NCI-H2029 (cell line): ENCODE measurements around the gene GPRIN2.
"Not testable (repeated sequence)": the region's sequence is repeated elsewhere in the genome, so short reads cannot be mapped to it uniquely, and the experiment has no call there.

ENCODE experiments used
- DNase-seq: peaks from one replicate; lab custom pipeline; 2025; lab: John Stamatoyannopoulos, UW

Gene GPRIN2

GRCh38 chr10:46556515-46557318 is at the start of gene GPRIN2:
TSS of gene GPRIN2 (minus strand) at chr10:46556658. CDS start at chr10:46550736, 5,922 bp downstream.
- no peak for DNase-seq

- DNase-seq, result not testable (repeated sequence)
These were observed 44.1 kb upstream of the GPRIN2 start for GRCh38 chr10:46600516-46600915.

DNA sequence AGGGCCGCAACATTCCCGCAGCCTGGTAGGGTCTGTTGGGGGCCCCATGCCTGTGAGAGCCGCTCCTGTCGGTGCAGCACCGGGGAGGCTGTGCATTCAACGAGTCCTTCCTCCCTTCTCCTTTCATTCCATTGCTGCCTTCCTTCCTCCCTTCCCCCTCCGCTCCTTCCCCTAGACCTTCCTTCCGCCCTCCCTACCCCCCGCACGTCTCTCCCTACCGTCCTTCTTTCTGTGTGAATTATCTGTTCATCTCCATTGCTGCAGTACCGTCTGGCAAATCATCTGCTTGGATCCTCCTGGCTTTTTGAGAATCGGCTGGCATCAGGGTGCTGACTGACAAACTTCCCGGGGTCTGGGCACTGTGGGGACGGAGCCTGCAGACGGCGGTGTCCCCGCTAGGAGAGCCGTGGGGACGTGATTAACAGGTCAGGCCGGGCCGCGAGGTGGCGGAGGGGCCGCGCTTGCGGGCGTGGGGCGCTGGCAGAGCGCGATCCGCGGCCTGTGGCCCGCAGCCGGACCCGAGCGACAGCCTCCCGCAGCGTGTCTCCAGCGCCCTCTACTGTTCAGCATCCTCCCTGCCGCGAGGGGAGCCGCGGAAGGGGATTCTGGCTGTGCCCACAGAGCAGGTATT is 41.3 kb upstream of the GPRIN2 start:
- DNase-seq, result not testable (repeated sequence)

DNA sequence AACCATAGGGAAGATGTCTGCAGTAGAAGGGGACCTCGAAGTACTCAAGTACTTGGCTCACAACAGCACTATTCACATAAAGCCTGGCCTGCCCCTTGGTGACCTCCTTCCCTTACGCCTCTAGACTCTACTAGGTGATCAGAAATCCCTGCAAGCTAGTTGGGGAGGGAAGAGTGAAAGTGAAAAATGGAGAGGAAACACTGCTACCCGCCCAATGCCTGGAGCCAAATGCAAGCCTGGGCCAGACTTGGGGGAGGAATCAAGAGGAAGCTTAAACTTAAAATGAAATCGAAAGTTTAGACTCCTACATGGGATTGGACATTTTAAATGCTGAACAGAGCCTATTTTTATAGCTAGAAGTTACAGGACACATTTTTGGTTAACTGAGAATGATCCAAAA is 40.1 kb upstream of the GPRIN2 start:
- not testable (repeated sequence) for DNase-seq

DNA sequence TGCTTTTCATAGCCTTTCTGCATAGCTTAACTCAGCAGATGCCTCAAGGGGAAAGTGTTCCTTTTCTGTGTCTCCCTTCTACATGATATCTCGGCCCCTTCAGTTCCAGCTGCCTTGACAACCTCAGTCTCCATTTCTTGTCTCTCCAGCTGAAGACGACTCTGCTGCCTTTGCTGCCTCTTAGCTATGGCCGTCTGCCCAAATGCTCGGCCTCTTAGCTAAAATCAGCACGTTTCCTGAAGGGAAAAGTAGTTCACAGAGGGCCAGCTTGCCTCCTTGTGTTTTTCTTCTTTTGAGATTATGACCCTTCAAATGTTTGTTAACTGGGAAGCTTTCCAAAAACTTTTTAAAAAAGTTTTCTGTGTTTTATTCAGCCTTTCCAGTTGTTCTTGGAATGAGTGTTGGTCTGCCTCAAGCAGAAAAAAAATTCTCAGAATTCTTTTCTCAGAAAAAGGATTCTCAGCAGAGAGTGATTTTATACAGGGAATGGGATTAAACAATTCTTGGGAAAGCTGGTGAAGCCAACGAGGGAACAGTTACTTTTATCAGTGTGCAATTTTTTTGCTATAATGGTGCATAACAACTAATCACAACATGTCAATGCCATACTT is 38.1 kb upstream of the GPRIN2 start:
- not testable (repeated sequence) for DNase-seq

DNA sequence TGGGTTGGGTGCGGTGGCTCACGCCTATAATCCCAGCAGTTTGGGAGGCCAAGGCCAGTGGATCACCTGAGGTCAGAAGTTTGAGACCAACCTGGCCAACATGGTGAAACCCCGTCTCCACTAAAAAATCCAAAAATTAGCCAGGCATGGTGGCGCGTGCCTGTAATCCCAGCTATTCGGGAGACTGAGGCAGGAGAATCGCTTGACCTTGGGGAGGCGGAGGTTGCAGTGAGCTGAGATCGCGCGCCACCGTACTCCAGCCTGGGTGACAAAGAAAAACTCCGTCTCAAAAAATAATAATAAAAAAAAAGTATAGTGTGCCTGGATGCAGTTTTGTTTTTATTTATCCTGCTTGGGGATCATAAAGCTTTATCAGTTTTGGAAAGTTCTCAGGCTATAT is 36.8 kb upstream of the GPRIN2 start:
- DNase-seq, result not testable (repeated sequence)

DNA sequence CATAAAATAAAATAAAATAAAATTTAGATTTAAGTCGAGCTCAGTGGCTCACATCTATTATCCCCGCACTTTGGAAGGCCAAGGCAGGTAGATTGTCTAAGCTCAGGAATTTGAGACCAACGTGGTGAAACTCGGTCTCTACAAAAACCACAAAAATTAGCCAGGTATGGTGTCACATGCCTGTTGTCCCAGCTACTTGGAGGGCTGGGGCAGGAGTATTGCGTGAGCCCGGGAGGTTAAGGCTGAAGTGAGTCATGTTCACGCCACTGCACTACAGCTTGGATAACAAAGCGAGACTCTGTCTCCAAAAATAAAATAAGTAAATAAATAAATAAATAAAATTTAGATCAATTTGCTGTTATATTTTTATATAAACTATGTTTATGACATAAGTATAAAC is 34.6 kb upstream of the GPRIN2 start:
- not testable (repeated sequence) for DNase-seq

- DNase-seq, result not testable (repeated sequence)
These were observed 33.1 kb upstream of the GPRIN2 start for GRCh38 chr10:46589589-46589988.

DNA sequence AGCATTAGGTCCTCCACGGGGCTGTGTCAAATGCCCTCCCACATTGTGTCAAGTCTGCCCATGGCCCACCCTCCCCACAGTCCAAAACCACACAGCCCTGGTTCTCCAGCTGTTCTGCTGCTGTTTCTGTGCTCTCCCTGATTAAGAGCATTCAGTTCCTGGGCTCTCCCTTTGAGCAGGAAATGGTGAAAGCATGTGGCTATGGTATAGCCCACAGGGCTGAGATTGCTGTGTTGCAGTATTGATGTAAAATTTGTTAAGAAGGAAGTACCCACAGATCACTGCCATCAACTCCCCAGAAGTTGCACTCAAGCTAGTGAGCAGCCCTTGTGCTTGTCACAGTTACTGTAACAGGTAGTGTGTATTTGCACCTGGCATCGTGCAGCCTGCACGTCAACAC is 31.8 kb upstream of the GPRIN2 start:
- not testable (repeated sequence) for DNase-seq

GRCh38 chr10:46587546-46587945 is 31.1 kb upstream of the GPRIN2 start:
- not testable (repeated sequence) for DNase-seq

- not testable (repeated sequence) for DNase-seq
These were observed 28.8 kb upstream of the GPRIN2 start for GRCh38 chr10:46585246-46585645.

- DNase-seq, result not testable (repeated sequence)
These were observed 27.7 kb upstream of the GPRIN2 start for GRCh38 chr10:46584196-46584595.

DNA sequence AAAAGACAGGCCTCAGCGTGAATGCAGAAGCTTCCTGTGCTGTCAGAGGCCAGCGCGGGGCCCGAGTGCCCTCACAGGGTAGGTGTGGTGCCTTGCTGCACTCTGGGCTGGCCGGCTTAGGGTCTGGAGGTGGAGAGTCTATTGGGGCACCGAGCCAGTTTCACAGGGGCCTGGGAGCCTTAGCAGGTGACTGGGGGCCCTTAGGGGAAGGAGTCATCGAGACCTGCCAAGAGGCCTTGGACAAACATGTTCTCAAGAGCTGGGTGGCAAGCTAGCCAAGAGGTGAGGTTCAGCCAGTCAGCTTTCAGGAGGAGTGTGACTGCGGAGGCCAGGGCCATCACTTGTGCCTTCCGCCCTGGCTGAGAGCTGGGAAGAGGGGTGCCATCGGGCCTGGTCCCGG is 26.1 kb upstream of the GPRIN2 start:
- not testable (repeated sequence) for DNase-seq

- DNase-seq, result not testable (repeated sequence)
These were observed 25.5 kb upstream of the GPRIN2 start for GRCh38 chr10:46581997-46582396.

DNA sequence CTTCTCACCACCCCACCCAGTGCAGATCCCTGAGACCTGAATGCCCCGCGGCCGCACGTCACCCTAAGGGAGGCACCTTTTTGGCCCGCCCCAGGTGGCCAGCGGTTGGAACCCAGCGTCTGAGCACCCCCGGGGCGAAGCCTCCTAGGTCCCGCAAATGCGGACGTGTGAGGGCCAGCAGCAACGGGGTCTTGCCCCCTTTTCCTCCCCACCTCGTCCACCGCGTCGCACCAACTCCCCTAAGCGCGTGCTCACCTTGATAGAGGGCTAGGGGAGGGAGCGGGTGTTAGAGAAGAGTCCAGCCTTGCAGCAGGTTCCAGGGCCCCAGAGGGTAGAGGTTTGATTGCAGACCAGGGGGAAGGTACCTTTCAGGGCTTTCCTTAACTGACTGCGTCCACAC is 22.9 kb upstream of the GPRIN2 start:
- DNase-seq, result not testable (repeated sequence)

GRCh38 chr10:46578474-46579178 is 22.2 kb upstream of the GPRIN2 start, which contains the start of gene SYT15:
TSS of gene SYT15 (plus strand) at chr10:46579128. CDS start at chr10:46579169, 41 bp downstream.
- not testable (repeated sequence) for DNase-seq

GRCh38 chr10:46577624-46578473 is 21.4 kb upstream of the GPRIN2 start:
- DNase-seq, result not testable (repeated sequence)

GRCh38 chr10:46573884-46574283 is 17.4 kb upstream of the GPRIN2 start:
- DNase-seq, result not testable (repeated sequence)

DNA sequence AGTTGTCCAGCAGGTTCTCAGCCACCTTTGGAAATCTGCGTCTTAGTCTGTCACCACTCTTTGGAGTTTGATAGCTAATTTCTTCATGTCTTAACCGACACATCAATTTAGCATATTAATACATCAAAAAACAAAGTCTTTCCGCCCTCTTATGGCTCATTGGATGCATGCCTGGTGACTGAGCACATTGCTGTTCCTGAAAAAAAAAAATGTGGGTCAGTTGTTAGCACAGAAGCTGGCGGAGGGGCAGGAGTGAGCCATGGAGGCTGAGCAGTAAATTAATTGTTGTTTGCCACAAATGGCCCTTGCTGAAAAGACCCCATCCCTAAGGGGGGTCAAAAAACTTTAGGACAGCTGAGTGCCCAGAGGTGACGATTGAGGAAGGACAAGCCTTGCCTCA is 16.9 kb upstream of the GPRIN2 start:
- DNase-seq, result not testable (repeated sequence)

DNA sequence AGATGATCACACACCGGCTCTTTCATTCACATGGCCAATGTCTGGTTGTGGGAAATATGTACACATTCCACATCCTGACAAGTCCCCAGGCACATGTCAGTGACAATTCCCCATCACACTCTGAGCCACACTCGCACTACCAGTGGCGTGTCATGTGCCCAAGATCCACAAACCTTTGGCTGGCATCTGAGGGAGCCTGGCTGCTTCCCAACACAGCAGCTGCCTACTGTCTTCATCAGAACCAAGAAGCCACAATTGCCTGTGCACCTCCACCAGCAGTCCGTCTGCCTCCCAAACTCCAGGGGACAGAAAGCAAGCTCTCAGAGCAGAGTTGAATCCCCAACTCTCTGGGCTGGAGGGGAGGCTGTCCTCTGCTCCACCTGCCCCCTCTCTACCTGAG is 16.3 kb upstream of the GPRIN2 start:
- DNase-seq, result not testable (repeated sequence)

DNA sequence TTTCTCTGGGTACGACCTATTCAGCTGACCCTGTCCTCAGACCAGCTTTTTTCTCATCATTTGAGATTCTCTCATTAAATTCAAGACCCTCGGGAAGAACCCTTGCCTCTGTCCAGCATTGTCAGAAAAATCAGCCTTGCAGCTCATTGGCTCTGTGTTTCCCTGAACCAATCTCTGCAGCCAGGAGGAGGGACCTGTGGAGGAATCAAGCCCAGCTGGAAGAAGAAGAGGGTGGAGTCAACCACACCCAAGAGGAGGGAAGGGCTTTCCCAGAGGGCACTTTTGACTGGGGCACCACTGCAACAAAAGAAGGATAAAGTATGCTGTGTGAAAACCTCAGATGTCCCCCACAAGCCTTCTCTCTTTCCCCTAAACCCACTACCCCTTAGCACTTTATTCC is 14.2 kb upstream of the GPRIN2 start:
- not testable (repeated sequence) for DNase-seq
